GM21515 (cell line): ENCODE measurements around the gene TAF6.

Experiments
- ATAC-seq: cut with Tn5 transposase; IDR thresholded peaks from one replicate; pipeline ENCODE4 v1.9.1; 2021; ENCODE audit not compliant: unreplicated experiment

TAF6 gene

DNA sequence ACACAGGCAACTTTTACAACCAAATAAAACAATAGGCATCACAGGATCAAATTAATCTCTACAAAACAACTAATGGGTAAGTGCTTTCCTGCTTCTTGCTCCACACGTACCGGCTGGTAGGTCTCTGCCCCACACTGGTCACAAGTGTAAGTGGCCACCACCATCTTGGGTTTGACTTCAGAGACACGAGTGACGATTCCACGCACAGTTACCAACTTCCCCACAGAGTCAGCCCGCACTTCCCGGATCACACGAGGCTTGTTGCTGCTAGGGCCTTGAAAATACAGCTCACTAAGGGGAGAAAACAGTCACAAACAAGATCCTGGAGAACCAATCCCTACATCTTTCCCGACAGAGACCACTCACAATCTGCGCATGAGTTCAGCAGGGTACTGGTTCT lies 20.2 kb downstream of the TAF6 start:
- no peak for ATAC-seq

DNA sequence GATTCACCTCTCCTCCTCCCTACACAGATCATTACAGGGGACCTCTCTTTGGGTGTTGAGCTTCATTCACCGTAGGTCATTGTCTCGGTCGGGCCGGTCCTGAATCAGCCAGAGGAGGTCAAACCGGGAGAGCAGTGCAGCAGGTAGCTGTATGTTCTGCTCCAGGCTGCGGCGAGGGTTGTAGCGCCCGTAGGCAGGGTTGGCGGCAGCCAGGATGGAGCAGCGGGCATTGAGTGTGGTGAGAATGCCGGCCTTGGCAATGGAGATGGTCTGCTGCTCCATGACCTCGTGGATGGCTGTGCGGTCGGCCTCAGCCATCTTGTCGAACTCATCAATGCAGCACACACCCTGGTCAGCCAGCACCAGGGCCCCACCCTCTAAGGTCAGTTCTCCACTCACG lies 23.5 kb downstream of the TAF6 start:
- no peak for ATAC-seq

DNA sequence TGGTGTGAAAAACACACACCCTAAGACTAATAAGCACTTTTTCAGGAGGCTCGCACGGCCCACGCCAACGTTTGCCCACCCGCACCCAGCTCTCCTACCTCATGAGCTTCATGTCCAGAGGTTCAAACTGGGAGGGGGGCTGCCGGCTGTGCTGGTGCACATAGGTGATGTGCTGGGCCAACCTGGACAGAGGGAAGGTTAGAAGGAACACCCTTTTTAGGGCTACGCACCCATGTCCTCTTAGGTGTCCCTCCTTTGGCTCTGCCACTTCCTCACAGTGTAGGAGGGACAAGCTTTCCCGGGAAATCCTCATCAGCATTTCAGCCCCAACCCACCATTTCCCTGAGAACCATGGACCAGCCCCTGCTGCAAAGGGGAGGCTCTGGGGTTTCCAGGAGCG lies 23.9 kb downstream of the TAF6 start:
- no peak for ATAC-seq

DNA sequence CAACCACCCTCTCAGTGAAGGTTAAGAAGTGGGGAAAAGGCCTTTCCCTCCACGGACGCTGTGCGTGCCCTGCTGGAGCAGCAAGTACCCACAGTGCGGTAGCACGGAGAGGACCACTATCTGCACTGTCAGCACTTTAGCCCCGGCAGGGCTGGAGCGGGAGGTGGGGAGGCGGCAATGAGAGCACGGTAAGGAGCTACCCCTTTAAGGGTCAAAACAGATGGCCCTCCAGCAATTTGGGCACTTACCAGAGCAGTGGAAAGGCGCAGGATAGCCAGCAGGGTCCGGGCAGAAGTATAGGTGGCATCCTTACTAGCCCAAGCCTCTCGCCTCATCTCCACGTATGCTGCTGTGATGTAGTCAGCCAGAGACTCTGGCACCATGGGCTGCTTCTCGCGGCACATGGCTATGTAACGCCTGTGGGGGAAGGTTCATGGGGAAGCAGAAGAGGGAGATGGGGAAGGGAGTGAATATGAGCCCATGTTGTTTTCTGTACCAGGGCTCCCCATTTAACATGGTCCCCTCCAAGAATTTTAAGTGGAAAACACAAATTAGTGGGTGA lies 25.2 kb downstream of the TAF6 start:
- ATAC-seq: no peak

DNA sequence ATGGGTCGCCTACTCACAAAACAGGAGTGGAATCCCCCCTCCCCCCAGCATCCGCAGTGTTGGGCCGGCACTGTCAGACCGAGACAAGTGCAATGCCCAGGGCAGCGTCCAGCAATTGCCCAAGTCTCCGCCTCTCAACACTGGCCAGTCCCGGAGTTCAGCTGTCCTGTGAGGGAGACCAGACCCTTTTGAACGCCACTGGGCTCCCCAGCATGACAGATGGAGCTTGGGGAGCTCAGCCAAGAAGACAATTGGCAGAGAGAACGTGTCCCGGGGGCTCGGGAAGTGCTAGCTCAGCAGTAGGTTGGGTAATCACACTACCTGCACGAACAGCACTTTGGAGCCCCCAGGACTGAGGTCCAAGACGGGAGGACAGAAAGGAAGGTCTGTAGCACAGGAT lies 25.7 kb downstream of the TAF6 start:
- ATAC-seq: no peak

DNA sequence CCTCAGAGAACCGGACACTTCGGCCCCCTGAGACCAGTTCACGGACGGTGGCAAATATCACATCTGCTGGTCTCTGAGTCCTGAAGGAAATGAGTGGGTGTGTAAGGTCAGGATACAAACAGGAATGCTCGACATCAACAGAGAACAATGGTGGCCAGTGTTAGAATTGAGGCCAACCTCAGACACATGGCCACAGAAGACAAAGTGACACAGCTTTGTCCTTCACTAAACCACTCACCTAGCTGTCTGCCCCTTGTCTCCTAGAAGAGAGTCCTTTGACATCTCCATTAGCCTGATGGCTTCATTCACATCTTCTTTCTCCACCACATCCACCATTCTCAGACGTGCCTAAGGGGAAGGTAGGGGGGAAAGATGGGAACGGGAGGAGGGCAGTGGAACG lies 26.1 kb downstream of the TAF6 start:
- no peak for ATAC-seq

DNA sequence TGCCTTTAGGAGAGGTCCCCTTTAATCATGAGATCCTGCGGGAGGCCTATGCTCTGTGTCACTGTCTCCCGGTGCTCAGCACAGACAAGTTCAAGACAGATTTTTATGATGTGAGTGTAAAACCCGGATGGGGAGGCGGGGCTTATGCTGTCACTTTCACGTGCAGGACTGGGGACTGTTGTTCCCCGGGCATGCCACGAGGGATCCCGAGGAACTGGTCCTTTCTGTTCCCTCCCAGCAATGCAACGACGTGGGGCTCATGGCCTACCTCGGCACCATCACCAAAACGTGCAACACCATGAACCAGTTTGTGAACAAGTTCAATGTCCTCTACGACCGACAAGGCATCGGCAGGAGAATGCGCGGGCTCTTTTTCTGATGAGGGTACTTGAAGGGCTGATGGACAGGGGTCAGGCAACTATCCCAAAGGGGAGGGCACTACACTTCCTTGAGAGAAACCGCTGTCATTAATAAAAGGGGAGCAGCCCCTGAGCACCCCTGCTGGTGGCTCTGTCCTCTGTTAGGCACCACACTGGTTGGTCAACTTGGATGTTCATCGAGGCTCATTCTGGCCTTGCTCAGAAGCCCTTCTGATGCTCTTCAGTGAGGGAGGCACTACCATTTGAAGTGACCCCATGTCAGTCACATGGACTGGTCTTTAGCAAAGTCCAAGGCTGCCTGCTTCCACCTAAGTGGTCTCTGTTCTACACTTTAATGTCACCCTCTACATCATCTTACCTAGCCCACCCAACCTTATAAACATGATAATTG lies 27.6 kb downstream of the TAF6 start:
- no peak for ATAC-seq

DNA sequence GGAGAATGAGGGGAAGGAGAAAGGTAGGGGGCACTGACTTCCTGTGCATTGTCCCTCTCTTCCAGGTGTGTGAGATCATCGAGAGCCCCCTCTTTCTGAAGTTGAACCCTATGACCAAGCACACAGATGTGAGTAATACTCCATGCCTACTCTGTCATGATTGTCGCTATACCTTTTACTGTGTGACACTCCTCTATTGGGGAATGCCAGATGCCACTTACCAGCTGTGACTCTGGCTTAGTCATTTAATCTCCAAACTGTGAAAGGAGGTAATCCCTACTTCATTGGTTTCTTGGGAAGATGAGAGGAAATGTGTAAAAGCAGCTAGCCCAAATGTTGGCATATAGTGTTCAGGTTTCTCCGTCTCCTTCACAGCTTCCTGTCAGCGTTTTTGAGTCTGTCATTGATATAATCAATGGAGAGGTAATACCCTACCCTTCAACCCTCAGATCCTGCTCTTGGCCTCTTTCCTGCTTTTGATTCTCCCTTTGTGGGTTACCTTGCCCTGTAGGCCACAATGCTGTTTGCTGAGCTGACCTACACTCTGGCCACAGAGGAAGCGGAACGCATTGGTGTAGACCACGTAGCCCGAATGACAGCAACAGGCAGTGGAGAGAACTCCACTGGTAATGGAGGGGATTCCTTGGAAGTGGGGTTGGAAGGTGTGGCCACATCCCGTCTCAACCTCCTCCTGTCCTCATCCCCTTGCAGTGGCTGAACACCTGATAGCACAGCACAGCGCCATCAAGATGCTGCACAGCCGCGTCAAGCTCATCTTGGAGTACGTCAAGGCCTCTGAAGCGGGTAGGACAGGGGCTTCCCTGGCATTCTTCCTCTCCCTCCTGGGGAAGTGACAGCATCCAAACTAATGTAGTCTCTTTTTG lies 28.4 kb downstream of the TAF6 start:
- no peak for ATAC-seq

DNA sequence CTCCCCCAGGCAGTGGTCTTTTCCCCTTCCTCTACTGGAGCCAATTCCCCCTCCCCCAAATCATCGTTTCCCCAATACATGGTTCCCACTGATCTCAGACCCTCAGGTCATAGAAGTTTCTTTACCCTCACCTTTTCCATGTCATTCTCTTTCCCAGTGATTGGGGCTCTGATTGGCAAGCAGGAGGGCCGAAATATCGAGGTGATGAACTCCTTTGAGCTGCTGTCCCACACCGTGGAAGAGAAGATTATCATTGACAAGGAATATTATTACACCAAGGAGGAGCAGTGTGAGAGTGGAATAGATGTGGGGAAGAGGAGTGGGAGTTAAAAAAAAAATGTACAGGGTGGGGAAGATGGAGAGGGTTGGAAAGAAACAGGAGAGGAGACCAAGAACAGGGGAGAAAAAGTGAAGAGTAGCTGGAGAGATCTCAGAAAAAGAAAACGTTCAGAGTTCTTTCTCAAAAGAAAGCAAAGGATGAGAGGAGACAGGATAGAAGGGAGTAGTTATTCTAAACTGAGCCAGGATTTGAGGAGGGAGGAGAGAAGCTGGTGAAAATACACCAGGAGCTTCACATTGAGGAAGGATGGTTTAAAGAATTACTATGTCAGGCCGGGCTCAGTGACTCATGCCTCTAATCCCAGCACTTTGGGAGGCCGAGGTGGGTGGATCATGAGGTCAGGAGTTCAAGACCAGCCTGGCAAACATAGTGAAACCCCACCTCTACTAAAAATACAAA lies 29.5 kb downstream of the TAF6 start:
- no peak for ATAC-seq

DNA sequence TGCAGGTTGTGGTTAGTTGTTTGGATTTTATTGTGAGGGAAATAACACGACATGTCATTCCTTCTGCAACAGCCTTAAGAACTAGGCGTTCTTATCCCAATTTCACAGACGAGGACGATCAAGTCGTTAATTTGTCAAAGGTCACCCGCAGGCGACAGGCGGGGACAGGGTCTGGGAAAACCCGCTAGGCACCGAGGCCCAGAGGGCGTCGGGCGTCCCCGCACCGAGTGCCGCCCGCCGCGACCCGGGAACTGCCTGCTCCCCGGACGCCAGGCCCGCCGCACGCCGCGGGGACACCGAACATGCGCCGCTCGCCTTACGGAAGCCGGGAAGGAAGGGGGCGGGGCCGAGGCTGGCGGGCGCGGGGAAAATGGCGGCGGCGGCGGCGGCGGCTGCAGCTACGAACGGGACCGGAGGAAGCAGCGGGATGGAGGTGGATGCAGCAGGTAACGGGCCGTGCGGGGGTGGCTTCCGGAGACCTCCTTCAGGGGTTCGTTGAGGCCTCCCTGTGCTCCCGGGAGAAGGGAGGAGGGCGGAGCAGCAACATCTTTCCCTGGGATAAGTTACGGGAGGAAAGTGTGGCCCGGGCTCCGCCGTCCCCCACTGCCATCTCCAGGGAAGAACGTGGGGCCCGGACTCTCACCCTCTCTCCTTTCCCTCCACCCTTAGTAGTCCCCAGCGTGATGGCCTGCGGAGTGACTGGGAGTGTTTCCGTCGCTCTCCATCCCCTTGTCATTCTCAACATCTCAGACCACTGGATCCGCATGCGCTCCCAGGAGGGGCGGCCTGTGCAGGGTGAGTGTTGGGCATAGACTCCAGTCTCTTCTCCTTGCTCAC lies 30.3 kb downstream of the TAF6 start, which contains the start of gene COPS6:
COPS6 (plus strand) TSS at position 349 of the 837 bp plus-strand sequence; CDS start at position 371, 22 bp downstream.
- ATAC-seq: no peak

DNA sequence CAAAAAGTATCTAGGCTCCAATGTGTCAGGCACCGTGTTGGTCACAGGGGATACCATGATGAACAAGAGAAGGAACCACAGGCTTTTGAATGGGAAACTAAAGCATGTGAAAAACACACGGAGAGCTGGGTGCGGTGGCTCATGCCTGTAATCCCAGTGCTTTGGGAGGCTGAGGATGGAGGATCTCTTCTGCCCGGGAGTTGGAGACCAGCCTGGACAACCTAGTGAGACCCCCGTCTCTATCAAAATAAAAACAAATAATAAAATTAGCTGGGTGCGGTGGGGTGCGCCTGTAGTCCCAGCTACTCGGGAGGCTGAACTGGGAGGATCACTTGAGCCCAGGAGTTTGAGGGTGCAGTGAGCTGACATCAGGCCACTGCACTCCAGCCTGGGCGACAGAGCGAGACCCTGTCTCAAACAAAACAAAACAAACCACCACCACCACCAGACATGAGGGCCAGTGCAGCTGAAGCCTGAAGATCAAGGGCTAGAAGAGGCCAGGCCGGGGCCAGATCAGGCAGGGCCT lies 31.0 kb downstream of the TAF6 start:
- no peak for ATAC-seq

DNA sequence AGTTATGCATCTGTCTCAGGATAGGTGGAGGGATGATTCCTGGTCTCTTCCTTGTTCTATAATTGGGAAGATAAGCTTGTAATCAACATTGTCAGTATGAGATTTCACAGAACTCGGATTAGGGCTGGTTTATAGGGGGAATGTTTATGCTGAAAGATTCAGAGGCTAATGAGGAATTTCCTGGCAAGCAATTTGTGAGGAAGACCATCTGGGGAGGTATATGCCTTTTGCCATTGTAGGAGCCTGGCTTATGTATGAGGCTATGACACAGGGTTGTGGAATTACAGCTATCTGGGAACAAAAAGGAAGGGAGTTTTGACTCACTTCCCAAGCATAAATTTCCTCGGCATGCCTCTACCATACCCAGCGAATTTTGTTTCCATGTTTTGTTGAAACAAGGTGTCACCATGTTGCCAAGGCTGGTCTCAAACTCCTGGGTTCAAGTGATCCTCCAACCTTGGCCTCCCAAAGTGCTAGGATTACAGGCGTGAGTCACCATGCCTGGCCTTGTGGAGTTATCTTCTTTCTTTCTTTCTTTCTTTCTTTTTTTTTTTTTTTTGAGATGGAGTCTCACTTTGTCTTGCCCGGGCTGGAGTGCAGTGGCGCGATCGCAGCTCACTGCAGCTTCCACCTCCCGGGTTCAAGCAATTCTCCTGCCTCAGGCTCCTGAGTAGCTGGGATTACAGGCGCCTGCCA lies 32.0 kb downstream of the TAF6 start:
- ATAC-seq: no peak

DNA sequence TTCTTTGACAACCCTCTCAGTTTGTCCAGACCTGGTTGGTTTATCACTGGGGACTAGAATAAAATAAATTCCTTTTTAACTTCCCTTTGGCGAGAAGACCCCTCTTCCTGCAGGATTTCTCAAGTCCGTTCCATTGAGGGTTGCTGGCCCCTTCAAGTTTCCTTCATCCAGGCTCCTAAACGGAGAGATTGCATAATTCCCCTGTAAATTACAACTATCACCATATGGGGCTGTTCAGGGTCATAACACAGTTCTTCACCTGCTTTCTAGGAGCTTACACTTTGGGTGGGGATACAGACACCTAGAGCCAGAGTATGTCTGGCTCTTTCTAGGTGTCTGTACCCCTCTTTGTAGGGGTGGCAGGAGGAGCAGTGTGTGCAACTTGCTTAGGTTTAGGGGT lies 33.6 kb downstream of the TAF6 start:
- no peak for ATAC-seq

DNA sequence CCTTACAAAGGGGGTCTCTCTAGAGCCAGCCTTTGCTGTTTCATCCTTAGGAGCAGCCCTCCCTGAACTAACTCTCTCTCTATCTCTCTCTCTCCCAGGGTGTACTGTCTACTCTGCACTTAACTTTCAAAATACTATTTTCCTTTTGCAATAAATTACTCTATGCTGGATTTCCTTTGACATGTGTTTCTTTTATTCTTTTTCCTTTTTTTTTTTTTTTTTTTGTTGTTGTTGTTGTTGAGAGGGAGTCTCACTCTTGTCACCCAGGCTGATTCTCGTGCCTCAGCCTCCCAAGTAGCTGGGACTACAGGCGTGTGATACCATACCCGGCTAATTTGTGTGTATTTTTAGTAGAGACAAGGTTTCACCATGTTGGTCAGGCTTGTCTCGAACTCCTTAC lies 36.2 kb downstream of the TAF6 start:
- no peak for ATAC-seq

DNA sequence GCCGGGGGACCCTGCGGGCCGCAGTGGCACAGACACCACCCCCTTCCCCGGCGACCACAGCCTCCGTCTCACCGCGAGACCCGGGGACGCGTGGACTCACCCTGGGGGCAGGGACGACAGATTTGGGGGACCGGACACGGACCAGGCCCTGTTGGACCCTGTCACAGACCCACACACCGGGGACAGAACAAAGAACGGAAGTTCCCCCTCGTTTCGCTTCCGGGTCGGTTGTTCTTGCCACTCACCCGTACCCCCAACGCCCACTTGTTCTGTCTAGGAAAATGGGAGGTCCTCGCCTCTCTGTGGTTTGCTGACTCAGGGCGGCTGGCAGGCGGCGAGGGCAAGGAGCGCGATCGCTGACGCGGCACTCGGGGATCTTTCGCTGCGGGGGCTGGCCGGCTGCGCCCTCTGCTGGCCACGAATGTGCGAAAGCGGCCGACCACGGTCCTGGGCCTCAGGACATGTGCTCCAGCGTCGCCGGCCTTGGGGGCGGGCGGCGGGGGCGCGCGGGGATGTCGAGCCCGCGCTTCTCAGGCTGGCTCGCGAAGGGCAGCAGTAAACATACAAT lies 37.5 kb downstream of the TAF6 start, which contains the start of gene ZNF3:
ZNF3 (minus strand) TSS at position 189 of the 568 bp plus-strand sequence. CDS start 4,366 bp downstream, outside the sequence.
- peak; percentile 83 for ATAC-seq

DNA sequence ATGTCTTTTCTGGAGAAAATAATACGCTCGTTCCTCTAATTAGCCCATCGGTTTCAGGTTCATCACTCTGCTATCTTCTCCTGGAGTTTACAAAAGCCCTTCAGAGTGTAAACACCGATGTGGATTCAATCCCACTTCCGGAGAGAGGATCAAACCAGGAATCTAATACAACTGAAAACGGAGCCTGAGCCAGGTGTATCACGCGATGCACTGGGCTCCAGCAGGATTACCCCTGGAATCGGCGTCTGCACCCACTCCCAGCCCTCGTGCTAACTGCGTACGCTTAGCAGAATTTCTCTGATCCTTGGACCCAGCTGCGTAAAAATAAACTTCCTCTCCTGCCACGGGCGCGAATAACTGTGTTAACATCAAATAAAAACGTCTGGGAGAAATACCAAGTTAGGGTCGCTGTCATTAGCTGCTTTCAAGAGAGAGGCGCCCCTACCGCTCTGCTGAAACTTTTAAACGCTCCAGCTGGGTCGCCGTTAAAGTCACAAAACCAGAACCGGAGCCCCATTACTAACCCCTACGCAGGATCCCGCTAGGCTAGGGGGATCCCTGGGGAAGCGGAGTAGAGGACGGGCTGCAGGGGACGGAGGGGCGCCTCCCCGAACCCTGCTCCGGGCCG lies 38.1 kb downstream of the TAF6 start:
- peak; percentile 21 for ATAC-seq

DNA sequence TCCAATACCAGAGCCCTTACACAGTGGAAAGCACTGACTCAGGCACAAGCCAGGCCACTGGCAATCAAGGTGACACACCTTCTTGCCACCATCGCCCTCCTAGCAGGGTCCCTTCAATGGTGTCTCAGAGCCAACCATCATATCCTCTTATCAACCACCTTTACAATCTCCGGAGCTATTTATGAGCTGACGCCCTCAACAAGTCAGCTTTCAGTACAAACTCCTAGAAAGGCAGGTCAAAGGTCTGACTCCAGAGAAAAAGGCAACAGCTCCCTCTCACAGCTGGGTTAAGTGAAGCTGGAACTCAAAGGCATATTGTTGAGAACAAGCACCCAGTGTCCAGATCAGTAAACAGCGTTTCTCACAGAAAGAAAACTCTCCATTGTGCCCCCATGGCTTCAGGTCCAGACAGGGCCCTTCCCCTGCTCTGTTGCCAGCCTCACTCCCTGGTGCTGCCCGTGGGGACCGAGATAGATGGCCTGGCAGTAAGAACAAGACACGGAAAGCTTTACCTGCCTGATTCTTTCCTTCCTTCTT lies 40.1 kb downstream of the TAF6 start:
- ATAC-seq: no peak

DNA sequence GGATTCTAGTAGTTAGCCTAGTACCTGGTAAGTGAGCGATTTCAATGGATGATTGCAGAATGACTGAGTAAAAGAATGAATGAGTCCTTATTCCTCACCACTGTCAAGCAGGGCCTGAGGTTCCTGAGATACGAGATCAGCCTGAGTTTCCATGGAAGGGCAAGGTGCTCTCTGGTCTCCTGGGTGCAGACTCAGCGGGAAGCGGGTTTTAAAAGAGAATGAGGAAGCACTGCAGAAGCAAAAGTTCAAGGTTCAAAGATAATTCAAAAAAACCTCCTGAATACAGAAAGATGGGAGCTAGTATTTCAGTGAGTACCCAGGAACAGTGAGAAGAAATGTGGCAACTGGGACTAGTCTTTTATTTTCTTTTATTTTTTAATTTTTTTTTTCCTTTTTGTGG lies 42.0 kb downstream of the TAF6 start:
- ATAC-seq: no peak
